IMR-90 (cell line): Measurements from ENCODE around the gene TPSG1. TPM values are rescaled to one million over a fixed set of nuclear protein-coding genes. Genes with fewer than 3 reads are reported as not detected.

Source experiments
- ATAC-seq: fragments of 200-7000 bp; cut with Tn5 transposase; 2 replicates; pipeline ENCODE4 v1.9.1; 2020; ENCODE audit warnings: low read depth, mild to moderate bottlenecking, moderate library complexity
- BruUV-seq: library from RNA; stranded (reverse); fragments of 400-500 nt; replicated peaks from 2 replicates; lab custom pipeline; 2021; lab: Mats Ljungman, UMichigan
- CTCF ChIA-PET: fragments of 300-600 bp; formaldehyde crosslinking; extraction: SDS; loops from one replicate; lab custom pipeline; 2021; ENCODE audit warnings: antibody characterized with exemption; lab: Yijun Ruan, JAX
- POLR2A ChIA-PET: fragments of 300-600 bp; sonication (Branson Sonifier 250); formaldehyde crosslinking; loops from one replicate; lab custom pipeline; 2022; ENCODE audit warnings: antibody characterized with exemption; ENCODE audit not compliant: unreplicated experiment; lab: Charles Lee
- DNase-seq: peaks from one replicate; pipeline ENCODE4 v3.0.0; 2013
- H2AFZ ChIP-seq: replicated peaks from 2 replicates; pipeline ENCODE3; 2013; ENCODE audit warnings: low read length, mild to moderate bottlenecking; ENCODE audit not compliant: poor library complexity
- H2AK5ac ChIP-seq: 2 replicates; pipeline ENCODE4 v1.6.1; 2013; ENCODE audit warnings: low read depth, low read length, inconsistent platforms
- H2AK9ac ChIP-seq: replicated peaks from 2 replicates; pipeline ENCODE3; 2013; ENCODE audit warnings: mild to moderate bottlenecking, low read depth, low read length, moderate library complexity; ENCODE audit not compliant: poor library complexity
- H2BK120ac ChIP-seq: 2 replicates; pipeline ENCODE4 v1.6.1; 2013; ENCODE audit warnings: low read depth, low read length, inconsistent platforms
- H2BK15ac ChIP-seq: 3 replicates; pipeline ENCODE4 v1.6.1; 2013; ENCODE audit warnings: low read depth, low read length, inconsistent platforms
- H2BK20ac ChIP-seq: 2 replicates; pipeline ENCODE4 v1.6.1; 2013; ENCODE audit warnings: low read depth, mild to moderate bottlenecking, inconsistent platforms, low read length, moderate library complexity
- H2BK5ac ChIP-seq: 2 replicates; pipeline ENCODE4 v1.6.1; 2013; ENCODE audit warnings: mild to moderate bottlenecking, low read depth, low read length, inconsistent platforms; ENCODE audit not compliant: poor library complexity, severe bottlenecking
- H3K14ac ChIP-seq: replicated peaks from 2 replicates; pipeline ENCODE4 v1.6.1; 2013; ENCODE audit warnings: low read depth, low read length, inconsistent platforms
- H3K18ac ChIP-seq: 2 replicates; pipeline ENCODE4 v1.6.1; 2013; ENCODE audit warnings: low read depth, low read length, control low read depth
- H3K23ac ChIP-seq: 2 replicates; pipeline ENCODE4 v1.6.1; 2013; ENCODE audit warnings: low read depth, low read length, inconsistent platforms
- H3K27ac ChIP-seq: 2 replicates; pipeline ENCODE4 v1.5.1; 2013; ENCODE audit warnings: mild to moderate bottlenecking, control low read depth, low read length; ENCODE audit not compliant: insufficient read depth
- H3K27me3 ChIP-seq: 2 replicates; pipeline ENCODE4 v1.6.1; 2013; ENCODE audit warnings: low read length; ENCODE audit not compliant: control insufficient read depth, insufficient read depth
- H3K36me3 ChIP-seq: 2 replicates; pipeline ENCODE4 v1.6.1; 2013; ENCODE audit warnings: low read length, mixed read lengths; ENCODE audit not compliant: control insufficient read depth, insufficient read depth
- H3K4ac ChIP-seq: 2 replicates; pipeline ENCODE4 v1.6.1; 2013; ENCODE audit warnings: low read depth, low read length, inconsistent platforms
- H3K4me1 ChIP-seq: 2 replicates; pipeline ENCODE4 v1.6.1; 2013; ENCODE audit warnings: low read length, mixed read lengths; ENCODE audit not compliant: control insufficient read depth, insufficient read depth
- H3K4me2 ChIP-seq: 2 replicates; pipeline ENCODE4 v1.6.1; 2013; ENCODE audit warnings: low read depth, mild to moderate bottlenecking, control low read depth, low read length, moderate library complexity
- H3K4me3 ChIP-seq: 2 replicates; pipeline ENCODE4 v1.5.1; 2013; ENCODE audit warnings: low read depth, mild to moderate bottlenecking, control low read depth, low read length, moderate library complexity; ENCODE audit not compliant: insufficient read depth
- H3K56ac ChIP-seq: 2 replicates; pipeline ENCODE4 v1.6.1; 2013; ENCODE audit warnings: low read length, inconsistent platforms; ENCODE audit not compliant: insufficient read depth; ENCODE audit errors: extremely low read depth
- H3K79me1 ChIP-seq, 2 experiments: 2 replicates each; pipeline ENCODE4 v1.6.1; 2013; ENCODE audit warnings: low read length in 2 of 2, inconsistent platforms in 1 of 2, low read depth in 1 of 2
- H3K9ac ChIP-seq: 2 replicates; pipeline ENCODE4 v1.6.1; 2013; ENCODE audit warnings: low read depth, low read length, control low read depth
- H3K9me1 ChIP-seq: 2 replicates; pipeline ENCODE4 v1.6.1; 2013; ENCODE audit warnings: low read length, inconsistent platforms; ENCODE audit not compliant: insufficient read depth
- H3K9me3 ChIP-seq: 2 replicates; pipeline ENCODE4 v1.6.1; 2013; ENCODE audit warnings: low read length; ENCODE audit not compliant: control insufficient read depth, insufficient read depth
- H4K20me1 ChIP-seq: 2 replicates; pipeline ENCODE4 v1.6.1; 2013; ENCODE audit warnings: low read length, inconsistent platforms; ENCODE audit not compliant: insufficient read depth
- H4K5ac ChIP-seq: 2 replicates; pipeline ENCODE4 v1.6.1; 2013; ENCODE audit warnings: mild to moderate bottlenecking, low read depth, low read length, control low read depth
- H4K8ac ChIP-seq, 2 experiments: 2 replicates each; pipeline ENCODE4 v1.6.1; 2013; ENCODE audit warnings: low read depth in 2 of 2, low read length in 2 of 2, control low read depth in 1 of 2, inconsistent platforms in 1 of 2
- H4K91ac ChIP-seq: 2 replicates; pipeline ENCODE4 v1.6.1; 2013; ENCODE audit warnings: low read depth, low read length, inconsistent platforms; ENCODE audit not compliant: insufficient read depth
- CEBPB ChIP-seq: IDR thresholded peaks from 2 replicates; pipeline ENCODE4 v1.6.1; 2012; ENCODE audit warnings: low read depth, low read length, improper control_type of control experiment
- FOS ChIP-seq: fragments of 150-350 bp; IDR thresholded peaks from 2 replicates; pipeline ENCODE4 v1.6.1; 2016; ENCODE audit warnings: low read depth, low read length
- MAFK ChIP-seq: IDR thresholded peaks from 2 replicates; pipeline ENCODE4 v1.6.1; 2012; ENCODE audit warnings: low read depth, low read length, improper control_type of control experiment
- MAZ ChIP-seq: IDR thresholded peaks from 2 replicates; pipeline ENCODE4 v1.6.1; 2012; ENCODE audit warnings: low read depth, mild to moderate bottlenecking, low read length, improper control_type of control experiment, moderate library complexity, borderline replicate concordance
- MXI1 ChIP-seq: IDR thresholded peaks from 2 replicates; pipeline ENCODE4 v1.6.1; 2012; ENCODE audit warnings: low read depth, mild to moderate bottlenecking, low read length, moderate library complexity, borderline replicate concordance
- NFE2L2 ChIP-seq: fragments of 150-350 bp; IDR thresholded peaks from 2 replicates; pipeline ENCODE4 v1.6.1; 2016; ENCODE audit warnings: low read depth, mild to moderate bottlenecking, low read length
- POLR2A ChIP-seq: IDR thresholded peaks from 2 replicates; pipeline ENCODE4 v1.6.1; 2012; ENCODE audit warnings: mild to moderate bottlenecking, low read depth, low read length
- SMC3 ChIP-seq: fragments of 150-350 bp; IDR thresholded peaks from 2 replicates; pipeline ENCODE4 v1.6.1; 2016; ENCODE audit warnings: low read depth, mild to moderate bottlenecking, antibody characterized with exemption, low read length, moderate library complexity
- USF2 ChIP-seq: fragments of 150-350 bp; IDR thresholded peaks from 2 replicates; pipeline ENCODE4 v1.6.1; 2017; ENCODE audit warnings: mild to moderate bottlenecking, antibody characterized with exemption, low read length, low read depth
- WGBS, 2 experiments: methylation state at CpG; one replicate each; pipeline versions ENCODE4 v1.1.5 to v1.1.7; 2013; ENCODE audit warnings: missing lambda C conversion rate in 2 of 2; ENCODE audit not compliant: insufficient read length in 1 of 2; ENCODE audit errors: extremely low coverage in 2 of 2; 5-methylcytosine and 5-hydroxymethylcytosine counted together
- dilution Hi-C: fragments of 300-500 bp; cut with HindIII; formaldehyde crosslinking; loops from one replicate; pipeline ENCODE4 v1.14.3; 2018; ENCODE audit warnings: low sequenced_read_pairs; ENCODE audit not compliant: unreplicated experiment
- in situ Hi-C: fragments of 300-500 bp; cut with MboI; formaldehyde crosslinking; loops from 3 replicates; pipeline ENCODE4 v1.14.3; 2019; ENCODE audit warnings: low sequenced_read_pairs, inconsistent platforms, mixed read lengths
- intact Hi-C: fragments of 100-400 bp; cut with micrococcal nuclease; formaldehyde crosslinking; loops from 2 replicates; pipeline ENCODE4 v1.10.0; 2022
- polyA plus RNA-seq, 3 experiments: library from polyadenylated mRNA; depleted of rRNA; stranded (reverse); fragments of >200 nt; gene quantifications; 2 replicates each; pipeline ENCODE4 v1.2.3, GENCODE V29; 2012; ENCODE audit warnings: low replicate concordance in 1 of 3
- total RNA-seq: library from RNA; depleted of rRNA; stranded (reverse); fragments of >200 nt; gene quantifications from 2 replicates; pipeline ENCODE4 v1.2.3, GENCODE V29; 2012
- TF ChIP-seq, protein P1 (sequence below): fragments of 150-350 bp; IDR thresholded peaks from 2 replicates; pipeline ENCODE4 v1.6.1; 2016; ENCODE audit warnings: low read depth, mild to moderate bottlenecking, low read length, moderate library complexity, borderline replicate concordance

TPSG1 gene
- total and polyA plus RNA-seq, 2 of the 4 experiments (the other 2 are of a cell fraction): not detected

DNA sequence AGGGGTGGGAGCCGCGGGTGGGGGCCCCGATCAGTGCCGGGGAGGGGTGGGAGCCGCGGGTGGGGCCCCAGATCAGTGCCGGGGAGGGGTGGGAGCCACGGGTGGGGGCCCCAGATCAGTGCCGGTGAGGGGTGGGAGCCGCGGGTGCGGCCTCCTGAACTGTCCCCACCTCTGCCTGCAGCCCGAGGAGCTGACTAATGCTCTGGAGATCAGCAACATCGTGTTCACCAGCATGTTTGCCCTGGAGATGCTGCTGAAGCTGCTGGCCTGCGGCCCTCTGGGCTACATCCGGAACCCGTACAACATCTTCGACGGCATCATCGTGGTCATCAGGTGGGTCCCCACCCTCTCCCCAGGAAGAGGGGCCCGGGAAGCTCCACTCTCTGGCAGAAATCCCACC, 20.1 kb downstream of the TPSG1 start:
- Histone ChIP-seq H3K4me3 (no peak overlapping the region), H2BK5ac (no peak overlapping the region), H2BK15ac (no peak overlapping the region), H4K91ac (no peak overlapping the region), H3K18ac (no peak overlapping the region), H3K56ac (no peak overlapping the region), H3K14ac (no peak overlapping the region), H3K4me2 (no peak overlapping the region), H3K9ac (no peak overlapping the region), H4K20me1 (no peaks in the 10 kb centered on the region), H3K23ac (no peak overlapping the region), H2BK20ac (no peak overlapping the region), H4K5ac (no peak overlapping the region), H2BK120ac (no peak overlapping the region), H2AFZ (no peak overlapping the region), H3K27me3 (no peaks in the 10 kb centered on the region), H2AK9ac (no peak overlapping the region), H3K79me1 (no peaks in the 10 kb centered on the region), H3K27ac (no peak overlapping the region), H2AK5ac (no peak overlapping the region), H3K36me3 (no peaks in the 10 kb centered on the region; the same call in 1 of the 2 replicates), H4K8ac (no peak overlapping the region), H3K9me1 (no peaks in the 10 kb centered on the region), H3K4ac (no peak overlapping the region), H3K9me3 (no peaks in the 10 kb centered on the region), H3K4me1 (no peaks in the 10 kb centered on the region)
- dilution Hi-C loops (no loop called here), in situ Hi-C loops (loop anchor here (25.0 kb wide), 1 partner anchor 393 kb away; the partner anchor contains the start of gene GNG13), intact Hi-C loops (no loop called here)
- POLR2A ChIA-PET: no interaction called here
- TF ChIP-seq SMC3 (no peak), NFE2L2 (no peak), CEBPB (no peak), POLR2A (no peak), MXI1 (no peak), MAFK (no peak), USF2 (no peak), FOS (no peak), MAZ (no peak)
- TF ChIP-seq, protein P1, sequence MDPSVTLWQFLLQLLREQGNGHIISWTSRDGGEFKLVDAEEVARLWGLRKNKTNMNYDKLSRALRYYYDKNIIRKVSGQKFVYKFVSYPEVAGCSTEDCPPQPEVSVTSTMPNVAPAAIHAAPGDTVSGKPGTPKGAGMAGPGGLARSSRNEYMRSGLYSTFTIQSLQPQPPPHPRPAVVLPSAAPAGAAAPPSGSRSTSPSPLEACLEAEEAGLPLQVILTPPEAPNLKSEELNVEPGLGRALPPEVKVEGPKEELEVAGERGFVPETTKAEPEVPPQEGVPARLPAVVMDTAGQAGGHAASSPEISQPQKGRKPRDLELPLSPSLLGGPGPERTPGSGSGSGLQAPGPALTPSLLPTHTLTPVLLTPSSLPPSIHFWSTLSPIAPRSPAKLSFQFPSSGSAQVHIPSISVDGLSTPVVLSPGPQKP: no peak
- no peak for ATAC-seq
- WGBS, 2 experiments: 87% methylated on average over 7 of the region's 21 CpGs; no CpG with 5 or more reads in 1 of the 2 experiments
- CTCF ChIA-PET: no interaction called here
- DNase-seq: no peak
- BruUV-seq: no TSS peak
